GM19452 (cell line): ENCODE measurements around the gene SNRPD1.
A peak's percentile ranks its signal among the peaks of the same experiment; 100 is the strongest.
"Not testable (repeated sequence)": the region's sequence is repeated elsewhere in the genome, so short reads cannot be mapped to it uniquely, and the experiment has no call there.

ENCODE experiments used
- ATAC-seq: cut with Tn5 transposase; IDR thresholded peaks from one replicate; pipeline ENCODE4 v1.9.1; 2021; ENCODE audit not compliant: unreplicated experiment

Gene SNRPD1

GRCh38 chr18:21612125-21613039 is at the start of gene SNRPD1:
TSS of gene SNRPD1 (plus strand) at chr18:21612314. CDS start at chr18:21612430, 116 bp downstream.
- peak; percentile 99 for ATAC-seq

GRCh38 chr18:21571772-21572171 is 40.3 kb upstream of the SNRPD1 start:
- ATAC-seq, result no peak

GRCh38 chr18:21575656-21576055 is 36.5 kb upstream of the SNRPD1 start:
- ATAC-seq, result no peak

- ATAC-seq, result no peak
Measured at GRCh38 chr18:21584391-21584790, 27.7 kb upstream of the SNRPD1 start.

GRCh38 chr18:21592361-21592760 is 19.8 kb upstream of the SNRPD1 start:
- ATAC-seq, result not testable (repeated sequence)

GRCh38 chr18:21593540-21594257 is 18.4 kb upstream of the SNRPD1 start:
- ATAC-seq, result no peak

GRCh38 chr18:21597620-21598019 is 14.5 kb upstream of the SNRPD1 start:
- no peak for ATAC-seq

GRCh38 chr18:21598726-21599584 is 13.2 kb upstream of the SNRPD1 start:
- no peak for ATAC-seq

GRCh38 chr18:21599585-21600525 is 12.3 kb upstream of the SNRPD1 start:
- peak; percentile 37 for ATAC-seq

GRCh38 chr18:21600526-21601410 is 11.3 kb upstream of the SNRPD1 start, which contains the start of gene ESCO1:
TSS of gene ESCO1 (minus strand) at chr18:21600704. CDS start at chr18:21574843, 25,861 bp downstream.
- ATAC-seq, result peak; percentile 91

- no peak for ATAC-seq
Measured at GRCh38 chr18:21602299-21602587, 9.9 kb upstream of the SNRPD1 start.

- no peak for ATAC-seq
Measured at GRCh38 chr18:21604671-21605070, 7.4 kb upstream of the SNRPD1 start.

GRCh38 chr18:21605213-21605612 is 6.9 kb upstream of the SNRPD1 start:
- no peak for ATAC-seq

GRCh38 chr18:21611401-21612124 is 551 bp upstream of the SNRPD1 start:
- not testable (repeated sequence) for ATAC-seq

- not testable (repeated sequence) for ATAC-seq
Measured at GRCh38 chr18:21621640-21622039, 9.5 kb downstream of the SNRPD1 start.

- peak; percentile 94 for ATAC-seq
Measured at GRCh38 chr18:21629089-21629832, 17.1 kb downstream of the SNRPD1 start.

GRCh38 chr18:21632393-21632792 is 20.3 kb downstream of the SNRPD1 start:
- no peak for ATAC-seq
